Measurements from ENCODE around the gene OMD.

The OMD gene

DNA sequence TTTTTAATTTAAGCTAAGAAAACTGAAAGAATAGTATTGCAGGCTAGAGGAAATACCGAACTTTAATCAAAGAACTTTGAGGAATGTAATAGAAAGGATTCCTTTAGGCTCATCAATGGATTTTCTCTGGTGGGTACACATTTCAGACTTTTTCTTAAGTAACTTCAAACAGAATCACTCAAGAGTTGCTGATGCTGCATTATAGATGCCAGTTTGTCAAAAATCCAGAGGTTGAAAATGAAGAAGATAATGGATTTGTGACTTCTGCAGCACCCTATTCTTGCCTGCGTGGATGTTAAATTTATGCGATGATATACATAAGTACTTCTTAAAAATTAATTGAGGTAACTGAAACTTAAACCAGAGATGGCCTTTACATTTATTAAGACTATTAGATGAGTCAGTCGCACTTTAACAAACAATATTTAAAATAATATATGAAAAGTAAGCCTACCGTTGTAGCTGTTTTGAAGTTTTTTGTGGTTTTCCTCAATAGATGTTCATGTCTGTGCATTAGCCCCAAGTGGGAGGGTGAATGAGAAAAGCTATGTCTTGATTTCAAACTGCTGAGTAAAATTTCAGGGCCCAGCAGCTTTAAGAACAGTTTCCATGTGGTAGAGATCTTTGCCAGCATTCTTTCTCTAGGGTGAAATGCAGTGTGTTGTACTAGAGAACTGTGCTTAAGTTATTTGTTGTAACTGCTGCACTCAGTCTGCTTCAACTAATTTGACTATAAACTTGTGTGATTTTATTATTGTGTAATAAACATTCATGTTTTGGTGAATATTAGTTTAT, 20.0 kb downstream of the OMD start, which contains the start of gene OGN:
Gene OGN (minus strand): TSS at position 537 of the 795 bp plus-strand sequence. CDS start 1,171 bp downstream, outside the sequence.
- Mint-ChIP-seq H3K9me3 (no peaks in the 10 kb centered on the region), H3K36me3 (ENCODE audit: low read depth) (peaks cover 3% of the 10 kb centered on the region), H3K4me3 (no peak within 1 kb of the TSS), H3K27me3 (ENCODE audit: low read depth) (no peaks in the 10 kb centered on the region), H3K27ac (no peak within 1 kb of the TSS), H3K4me1 (ENCODE audit: low read depth) (peaks cover 27% of the 10 kb centered on the region)
- no peak for DNase-seq (ENCODE audit: low spot score)

DNA sequence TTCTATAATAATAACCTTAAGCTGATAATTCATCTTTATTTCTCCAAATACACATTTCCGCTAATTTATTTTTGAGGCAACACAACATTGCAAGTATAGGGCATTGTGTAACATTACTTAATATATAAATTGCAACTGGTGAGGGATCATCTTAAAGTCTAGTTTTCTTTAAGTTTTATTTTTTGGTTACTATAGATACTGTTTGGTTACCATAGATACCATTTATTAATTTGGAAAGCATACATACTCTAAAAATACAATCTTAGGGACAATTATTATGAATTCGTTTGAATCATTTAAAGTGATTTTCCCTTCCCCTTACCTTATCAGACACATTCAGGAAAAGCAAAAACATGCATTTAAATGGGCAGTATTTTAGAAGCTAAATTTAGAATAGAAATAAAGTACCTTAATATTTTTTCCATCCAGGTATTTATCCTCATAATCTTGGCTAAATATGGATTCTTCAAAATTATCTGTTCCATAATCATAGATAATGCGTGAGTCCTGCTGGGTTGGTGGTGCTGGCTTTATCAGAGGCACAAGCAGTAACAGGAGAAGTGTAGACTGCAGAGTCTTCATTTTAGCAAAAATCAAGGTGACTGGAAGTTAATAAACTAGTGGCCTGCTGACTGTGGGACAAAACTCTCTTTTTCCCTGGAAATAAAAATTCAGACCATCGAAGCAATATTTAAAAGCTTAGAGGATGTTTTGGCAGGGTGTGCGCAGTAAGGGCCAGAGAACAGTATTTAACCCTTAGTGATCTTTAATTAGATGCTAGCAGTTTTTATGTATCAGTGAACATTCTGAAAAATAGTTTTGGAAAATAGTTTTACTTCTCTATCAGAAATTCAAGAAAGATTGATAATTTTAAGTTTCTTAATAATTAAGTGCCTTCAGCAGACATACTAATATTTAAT, 21.2 kb downstream of the OMD start:
- Mint-ChIP-seq H3K4me1 (ENCODE audit: low read depth) (peaks cover 27% of the 10 kb centered on the region), H3K9me3 (no peaks in the 10 kb centered on the region), H3K27me3 (ENCODE audit: low read depth) (no peaks in the 10 kb centered on the region), H3K36me3 (ENCODE audit: low read depth) (peaks cover 3% of the 10 kb centered on the region), H3K4me3 (no peak overlapping the region), H3K27ac (no peak overlapping the region)
- DNase-seq (ENCODE audit: low spot score): no peak

DNA sequence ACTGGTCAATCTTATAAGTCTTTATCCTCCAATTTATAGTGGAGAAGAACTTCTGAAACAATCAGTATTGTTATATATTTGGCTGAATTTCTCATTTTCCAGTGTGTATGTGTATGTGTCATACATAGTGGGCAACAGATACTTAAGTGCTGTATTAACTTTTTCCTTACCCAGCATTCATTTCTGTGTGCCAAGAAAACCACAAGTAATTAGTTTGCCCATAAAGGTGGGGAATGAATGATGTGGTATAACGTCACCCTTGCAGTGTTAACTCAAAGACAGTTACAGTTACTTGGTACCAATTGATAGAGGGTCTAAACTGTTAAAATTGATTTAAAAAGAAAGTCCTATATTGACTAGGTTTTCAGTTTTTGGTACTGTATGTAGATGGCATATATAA, 21.9 kb downstream of the OMD start:
- DNase-seq (ENCODE audit: low spot score): no peak
- no peaks in the 10 kb centered on the region for H3K27me3 Mint-ChIP-seq (ENCODE audit: low read depth)
- H3K36me3 Mint-ChIP-seq (ENCODE audit: low read depth): peaks cover 3% of the 10 kb centered on the region
- H3K27ac Mint-ChIP-seq: no peak overlapping the region
- H3K4me1 Mint-ChIP-seq (ENCODE audit: low read depth): peaks cover 27% of the 10 kb centered on the region
- no peaks in the 10 kb centered on the region for H3K9me3 Mint-ChIP-seq
- H3K4me3 Mint-ChIP-seq: no peak overlapping the region

DNA sequence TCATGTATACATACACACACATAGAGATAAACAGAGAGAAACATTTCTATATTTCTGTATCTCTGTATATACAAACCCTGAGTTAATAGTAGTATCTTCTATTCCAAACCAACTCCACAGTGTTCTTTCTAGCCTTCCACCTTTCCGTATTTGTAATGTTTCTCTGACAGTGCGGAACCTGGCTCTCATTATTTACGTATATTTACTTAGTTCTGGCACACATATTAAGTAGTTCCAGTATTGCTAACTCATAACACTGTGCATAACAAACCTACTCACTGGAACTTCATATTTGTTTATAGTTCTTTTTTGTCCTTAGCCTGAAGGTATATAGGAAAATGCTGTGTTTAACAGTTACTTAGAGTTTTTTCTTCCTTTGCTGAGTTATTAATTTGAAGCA, 26.4 kb downstream of the OMD start:
- Mint-ChIP-seq H3K4me1 (ENCODE audit: low read depth) (peaks cover 3% of the 10 kb centered on the region), H3K27ac (no peak overlapping the region), H3K9me3 (no peaks in the 10 kb centered on the region), H3K36me3 (ENCODE audit: low read depth) (peaks cover 3% of the 10 kb centered on the region), H3K27me3 (ENCODE audit: low read depth) (no peaks in the 10 kb centered on the region), H3K4me3 (no peak overlapping the region)
- DNase-seq (ENCODE audit: low spot score): no peak

DNA sequence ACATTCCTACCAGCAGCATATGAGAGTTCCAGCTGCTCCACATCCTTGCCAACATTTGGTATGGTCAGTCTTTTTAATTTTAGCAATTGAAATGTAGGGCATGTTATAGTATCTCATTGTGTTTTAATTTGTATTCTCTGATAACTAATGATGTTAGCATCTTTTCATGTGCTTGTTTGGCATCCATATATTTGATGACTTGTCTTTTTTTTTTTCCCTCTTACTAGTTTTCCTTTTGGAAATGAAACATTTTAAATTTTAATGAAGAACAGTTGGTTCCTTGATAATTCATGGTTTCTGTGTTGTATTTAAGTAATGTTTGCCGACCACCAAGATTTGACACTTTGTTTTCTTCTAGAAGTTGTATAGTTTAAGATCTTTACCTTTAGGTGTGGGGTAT, 28.7 kb downstream of the OMD start:
- Mint-ChIP-seq H3K4me1 (ENCODE audit: low read depth) (no peaks in the 10 kb centered on the region), H3K36me3 (ENCODE audit: low read depth) (peaks cover 3% of the 10 kb centered on the region), H3K27me3 (ENCODE audit: low read depth) (no peaks in the 10 kb centered on the region), H3K27ac (no peak overlapping the region), H3K9me3 (no peaks in the 10 kb centered on the region), H3K4me3 (no peak overlapping the region)
- no peak for DNase-seq (ENCODE audit: low spot score)

DNA sequence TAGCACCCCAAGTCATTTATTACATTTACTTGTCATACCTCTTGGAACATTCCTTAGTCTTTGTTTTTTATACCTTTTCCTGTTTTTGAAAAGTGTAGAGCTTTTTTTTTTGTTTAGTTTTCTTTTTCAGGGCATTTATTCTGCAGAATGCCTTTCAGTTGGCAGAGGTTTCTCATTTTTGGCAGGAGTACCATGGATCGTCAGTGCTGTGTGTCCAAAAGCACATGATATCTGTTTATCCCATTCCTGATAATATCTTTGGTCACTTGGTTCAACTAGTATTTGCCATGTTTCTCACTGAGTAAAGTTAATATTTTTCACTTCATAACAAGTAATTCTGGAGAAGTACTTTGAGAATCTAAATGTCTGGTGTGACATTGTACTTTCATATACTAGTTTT, 30.6 kb downstream of the OMD start:
- no peaks in the 10 kb centered on the region for H3K4me1 Mint-ChIP-seq (ENCODE audit: low read depth)

DNA sequence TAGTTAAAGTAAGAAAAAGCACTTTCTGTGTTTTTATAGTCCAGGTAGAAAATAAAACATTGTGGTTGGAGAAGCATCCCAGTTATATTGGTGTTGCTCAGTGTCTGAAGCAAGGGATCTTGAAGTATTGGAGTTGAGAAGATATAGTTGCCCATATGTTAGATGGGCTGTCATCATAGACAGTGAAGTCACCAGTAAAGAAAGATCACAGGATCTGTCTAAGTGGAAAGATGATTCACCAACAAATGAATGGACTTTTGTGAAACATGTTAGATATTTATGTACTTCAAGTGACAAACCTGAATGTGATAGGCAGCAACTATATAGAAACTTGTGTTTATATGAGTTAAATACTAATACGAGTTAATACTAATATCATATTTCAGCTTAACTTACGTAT, 31.6 kb downstream of the OMD start:
- Mint-ChIP-seq H3K27ac (no peak overlapping the region), H3K4me1 (ENCODE audit: low read depth) (no peaks in the 10 kb centered on the region), H3K27me3 (ENCODE audit: low read depth) (no peaks in the 10 kb centered on the region), H3K36me3 (ENCODE audit: low read depth) (peaks cover 3% of the 10 kb centered on the region), H3K4me3 (no peak overlapping the region), H3K9me3 (no peaks in the 10 kb centered on the region)
- DNase-seq (ENCODE audit: low spot score): no peak

More for the DNA sequence above, 30.6 kb downstream of the OMD start:
- no peak for DNase-seq (ENCODE audit: low spot score)
- H3K36me3 Mint-ChIP-seq (ENCODE audit: low read depth): peaks cover 3% of the 10 kb centered on the region
- H3K27ac Mint-ChIP-seq: no peak overlapping the region
- no peaks in the 10 kb centered on the region for H3K27me3 Mint-ChIP-seq (ENCODE audit: low read depth)
- no peak overlapping the region for H3K4me3 Mint-ChIP-seq
- no peaks in the 10 kb centered on the region for H3K9me3 Mint-ChIP-seq

DNA sequence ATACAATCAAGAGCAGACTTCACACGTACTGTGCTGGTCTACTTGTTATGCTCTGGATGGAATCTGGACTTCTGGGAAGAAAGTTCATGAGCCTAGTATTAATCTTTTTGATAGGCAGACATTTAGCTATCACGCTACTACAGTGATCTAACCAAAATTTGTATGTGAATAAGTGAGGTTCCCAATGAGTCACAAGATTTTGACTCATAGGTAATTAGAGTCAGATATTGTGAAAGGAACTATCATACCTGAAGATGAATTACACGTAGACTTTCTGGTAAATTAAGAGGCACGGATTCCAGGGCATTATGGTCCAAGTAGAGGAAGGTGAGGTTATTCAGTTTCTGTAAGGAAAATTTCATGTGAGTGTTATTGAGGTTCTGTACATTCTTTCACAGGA, 38.3 kb downstream of the OMD start:
- Mint-ChIP-seq H3K36me3 (ENCODE audit: low read depth) (peaks cover 7% of the 10 kb centered on the region), H3K27me3 (ENCODE audit: low read depth) (no peaks in the 10 kb centered on the region), H3K27ac (no peak overlapping the region), H3K9me3 (no peaks in the 10 kb centered on the region), H3K4me1 (ENCODE audit: low read depth) (no peaks in the 10 kb centered on the region), H3K4me3 (no peak overlapping the region)
- DNase-seq (ENCODE audit: low spot score): no peak

DNA sequence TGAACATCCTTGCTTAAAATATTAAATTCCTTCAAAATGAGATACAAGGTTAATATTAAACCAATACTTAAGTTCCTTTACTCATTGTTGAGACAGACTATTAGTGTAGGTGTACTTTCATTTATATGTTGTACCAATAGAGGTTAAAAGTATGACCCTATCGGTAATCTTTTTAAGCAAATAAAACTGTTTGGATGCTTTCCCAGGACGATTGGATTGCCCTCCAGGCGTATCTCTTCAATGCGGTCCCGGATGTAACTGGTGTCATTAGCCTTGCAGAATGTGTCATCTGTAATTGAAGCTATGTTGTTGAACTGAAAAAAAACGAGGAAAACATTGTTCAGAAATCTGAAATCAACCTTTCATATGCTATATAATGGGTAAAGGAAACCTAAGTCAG, 38.8 kb downstream of the OMD start:
- no peak overlapping the region for H3K27ac Mint-ChIP-seq
- H3K27me3 Mint-ChIP-seq (ENCODE audit: low read depth): no peaks in the 10 kb centered on the region
- H3K4me3 Mint-ChIP-seq: no peak overlapping the region
- peaks cover 7% of the 10 kb centered on the region for H3K36me3 Mint-ChIP-seq (ENCODE audit: low read depth)
- H3K9me3 Mint-ChIP-seq: no peaks in the 10 kb centered on the region
- H3K4me1 Mint-ChIP-seq (ENCODE audit: low read depth): no peaks in the 10 kb centered on the region
- DNase-seq (ENCODE audit: low spot score): no peak

DNA sequence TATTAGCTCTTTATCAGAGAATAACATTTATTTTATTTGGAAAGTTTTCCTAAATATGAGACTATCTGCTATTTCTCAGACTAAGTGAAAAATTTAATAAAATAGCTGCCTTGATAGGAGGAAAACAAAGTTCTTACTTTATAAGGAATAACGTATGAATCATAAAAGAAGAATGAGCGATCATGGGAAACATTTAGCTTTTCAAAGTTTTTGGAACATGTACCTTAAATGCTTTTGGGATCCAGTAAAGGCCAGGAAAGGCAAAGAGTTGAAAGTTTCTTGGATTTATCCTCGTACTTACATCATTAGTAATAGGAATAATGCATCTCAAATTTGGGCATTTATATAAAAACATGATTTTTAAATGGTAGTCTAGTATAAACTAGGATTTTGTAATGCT, 39.3 kb downstream of the OMD start:
- peaks cover 7% of the 10 kb centered on the region for H3K36me3 Mint-ChIP-seq (ENCODE audit: low read depth)
- DNase-seq (ENCODE audit: low spot score): no peak
- no peaks in the 10 kb centered on the region for H3K9me3 Mint-ChIP-seq
- no peak overlapping the region for H3K4me3 Mint-ChIP-seq
- no peaks in the 10 kb centered on the region for H3K4me1 Mint-ChIP-seq (ENCODE audit: low read depth)
- no peaks in the 10 kb centered on the region for H3K27me3 Mint-ChIP-seq (ENCODE audit: low read depth)
- H3K27ac Mint-ChIP-seq: no peak overlapping the region

DNA sequence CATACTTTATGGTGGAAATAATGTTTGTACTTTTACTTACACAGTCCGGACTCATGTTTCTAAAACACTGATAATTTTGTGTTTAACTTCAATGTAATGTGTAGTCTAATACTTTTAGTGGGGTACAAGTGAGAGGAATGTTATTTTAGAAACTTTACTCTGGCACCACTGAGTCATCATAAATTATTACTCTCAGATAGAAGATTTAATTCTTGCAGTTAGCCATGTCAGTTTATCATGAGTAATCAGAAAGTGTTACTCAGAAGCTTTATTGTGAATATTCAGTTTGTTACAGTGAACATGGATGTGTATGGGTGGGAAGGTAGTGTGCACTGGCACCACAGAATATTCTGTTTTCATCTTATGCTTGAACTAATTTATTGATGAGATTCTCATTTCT, 39.9 kb downstream of the OMD start:
- H3K4me1 Mint-ChIP-seq (ENCODE audit: low read depth): peaks cover 4% of the 10 kb centered on the region
- H3K36me3 Mint-ChIP-seq (ENCODE audit: low read depth): peaks cover 12% of the 10 kb centered on the region
- no peak overlapping the region for H3K27ac Mint-ChIP-seq
- no peak overlapping the region for H3K4me3 Mint-ChIP-seq
- H3K9me3 Mint-ChIP-seq: no peaks in the 10 kb centered on the region
- no peak for DNase-seq (ENCODE audit: low spot score)
- H3K27me3 Mint-ChIP-seq (ENCODE audit: low read depth): no peaks in the 10 kb centered on the region

DNA sequence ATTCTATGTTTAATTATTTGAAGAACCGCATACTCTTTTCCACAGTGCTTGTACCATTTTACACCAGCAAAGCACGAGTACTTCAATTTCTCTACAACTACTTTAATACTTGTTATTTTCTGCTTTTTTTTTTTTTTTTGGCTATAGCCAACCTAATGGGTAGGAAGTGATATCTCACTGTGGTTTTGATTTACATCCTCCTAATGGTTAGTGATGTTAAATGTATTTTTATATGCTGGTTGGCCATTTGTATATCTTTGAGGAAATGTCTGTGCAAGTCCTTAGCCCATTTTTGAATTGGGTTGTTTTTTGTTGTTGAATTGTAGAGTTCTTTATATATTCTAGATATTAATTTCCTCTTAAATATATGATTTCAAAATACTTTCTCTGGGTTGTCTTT, 42.5 kb downstream of the OMD start:
- H3K9me3 Mint-ChIP-seq: no peaks in the 10 kb centered on the region
- H3K27me3 Mint-ChIP-seq (ENCODE audit: low read depth): no peaks in the 10 kb centered on the region
- no peak for DNase-seq (ENCODE audit: low spot score)
- no peak overlapping the region for H3K4me3 Mint-ChIP-seq
- no peak overlapping the region for H3K27ac Mint-ChIP-seq
- H3K4me1 Mint-ChIP-seq (ENCODE audit: low read depth): peaks cover 21% of the 10 kb centered on the region
- peaks cover 14% of the 10 kb centered on the region for H3K36me3 Mint-ChIP-seq (ENCODE audit: low read depth)

DNA sequence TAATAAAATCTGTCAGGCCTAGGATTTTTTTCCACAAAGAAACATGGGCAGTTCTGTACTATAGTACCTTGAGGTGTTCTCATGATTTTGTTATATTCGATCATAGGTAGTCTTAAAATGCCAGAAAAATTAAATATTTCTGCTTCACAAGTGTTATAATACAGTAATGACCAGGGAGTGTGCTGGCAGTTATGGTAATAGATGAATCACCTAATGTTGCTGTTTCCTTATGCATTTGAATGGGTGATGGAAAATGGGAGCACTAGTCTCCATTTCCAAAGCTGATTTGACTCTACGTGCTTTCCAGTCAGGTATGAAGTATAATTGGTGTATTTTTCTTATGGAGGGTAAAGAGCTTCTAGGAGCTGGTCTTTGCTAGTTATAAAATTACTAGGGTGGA, 43.7 kb downstream of the OMD start:
- peaks cover 6% of the 10 kb centered on the region for H3K9me3 Mint-ChIP-seq
- no peak for DNase-seq (ENCODE audit: low spot score)
- no peaks in the 10 kb centered on the region for H3K27me3 Mint-ChIP-seq (ENCODE audit: low read depth)
- no peak overlapping the region for H3K4me3 Mint-ChIP-seq
- peaks cover 18% of the 10 kb centered on the region for H3K36me3 Mint-ChIP-seq (ENCODE audit: low read depth)
- no peak overlapping the region for H3K27ac Mint-ChIP-seq
- H3K4me1 Mint-ChIP-seq (ENCODE audit: low read depth): peaks cover 21% of the 10 kb centered on the region

DNA sequence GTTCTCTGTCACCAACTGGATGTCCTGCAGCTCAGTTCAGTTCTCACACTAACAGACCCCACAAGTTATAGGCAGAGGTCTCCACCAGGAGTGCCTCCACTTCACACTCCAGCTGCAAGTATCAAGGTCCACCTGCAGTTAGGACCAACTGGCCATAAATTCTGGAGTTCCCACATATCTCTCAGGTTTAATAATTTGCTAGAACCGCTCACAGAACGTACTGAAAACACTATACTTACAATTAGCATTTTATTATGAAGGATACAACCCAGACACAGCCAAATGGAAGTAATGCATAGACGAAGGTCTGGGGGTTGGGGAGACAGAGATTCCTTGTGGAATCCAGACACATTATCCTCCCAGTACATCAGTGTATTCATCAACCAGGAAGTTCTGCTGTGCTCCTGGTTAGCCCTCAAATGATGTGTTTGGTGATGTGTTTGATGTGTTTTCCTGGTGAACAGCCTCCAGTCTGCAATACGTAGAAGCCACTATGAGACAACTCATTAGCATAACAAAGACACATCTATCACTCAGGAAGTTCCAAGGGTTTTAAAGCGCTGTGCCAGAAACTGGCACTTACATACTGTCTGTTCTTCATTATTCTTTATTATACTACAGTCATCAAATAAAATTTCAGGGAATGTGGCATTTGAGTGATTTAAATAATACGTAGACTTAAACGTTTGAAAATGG, 45.3 kb downstream of the OMD start:
- Mint-ChIP-seq H3K4me3 (no peak overlapping the region), H3K27me3 (ENCODE audit: low read depth) (no peaks in the 10 kb centered on the region), H3K27ac (peak overlapping the region; percentile 27), H3K9me3 (peaks cover 20% of the 10 kb centered on the region), H3K36me3 (ENCODE audit: low read depth) (peaks cover 28% of the 10 kb centered on the region), H3K4me1 (ENCODE audit: low read depth) (peaks cover 21% of the 10 kb centered on the region)
- DNase-seq (ENCODE audit: low spot score): no peak
